A549 (cell line): ENCODE results near the gene ABLIM1.

Experiments used
- GATA3 ChIP-seq: IDR thresholded peaks from 2 replicates; pipeline ENCODE4 v1.6.1; 2012; ENCODE audit warnings: borderline replicate concordance
- POLR2A ChIP-seq: IDR thresholded peaks from 2 replicates; pipeline ENCODE4 v1.6.1; 2012; ENCODE audit warnings: mild to moderate bottlenecking, low read length
- POLR2AphosphoS2 ChIP-seq: conservative IDR thresholded peaks from 2 replicates; pipeline ENCODE4 v1.6.1; 2012; ENCODE audit warnings: low read length, improper control_type of control experiment, inconsistent platforms
- TF ChIP-seq, protein P1 (sequence below): fragments of >200 bp; sonication (Bioruptor Twin); formaldehyde crosslinking; IDR thresholded peaks from 3 replicates; pipeline ENCODE4 v1.5.1; 2016
- TF ChIP-seq, protein P2 (sequence below): fragments of 200-600 bp; sonication (generic); IDR thresholded peaks from 2 replicates; pipeline ENCODE4 v1.6.1; 2016; ENCODE audit warnings: antibody characterized with exemption, mild to moderate bottlenecking, moderate library complexity

DNA sequence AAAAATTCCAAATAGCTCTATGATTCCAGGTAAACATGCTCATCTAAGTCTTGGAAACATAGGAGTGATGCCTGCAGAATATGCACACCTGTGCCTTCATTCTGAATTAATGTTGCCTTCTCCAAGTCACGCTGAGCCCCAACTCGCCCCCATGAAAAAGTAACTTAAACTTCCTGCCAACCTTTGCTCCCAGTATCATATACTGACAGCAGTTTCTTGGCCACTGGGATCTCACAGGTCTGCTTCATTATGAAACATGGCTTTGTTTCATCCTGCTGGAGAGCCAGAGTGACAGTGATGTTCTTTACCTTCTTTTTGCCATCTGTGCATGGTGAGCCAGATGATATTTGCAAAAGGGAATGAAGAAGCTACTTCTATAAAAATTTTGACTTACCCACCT is 34.9 kb downstream of the ABLIM1 start:
- no peak for TF ChIP-seq GATA3
- TF ChIP-seq, protein P1, sequence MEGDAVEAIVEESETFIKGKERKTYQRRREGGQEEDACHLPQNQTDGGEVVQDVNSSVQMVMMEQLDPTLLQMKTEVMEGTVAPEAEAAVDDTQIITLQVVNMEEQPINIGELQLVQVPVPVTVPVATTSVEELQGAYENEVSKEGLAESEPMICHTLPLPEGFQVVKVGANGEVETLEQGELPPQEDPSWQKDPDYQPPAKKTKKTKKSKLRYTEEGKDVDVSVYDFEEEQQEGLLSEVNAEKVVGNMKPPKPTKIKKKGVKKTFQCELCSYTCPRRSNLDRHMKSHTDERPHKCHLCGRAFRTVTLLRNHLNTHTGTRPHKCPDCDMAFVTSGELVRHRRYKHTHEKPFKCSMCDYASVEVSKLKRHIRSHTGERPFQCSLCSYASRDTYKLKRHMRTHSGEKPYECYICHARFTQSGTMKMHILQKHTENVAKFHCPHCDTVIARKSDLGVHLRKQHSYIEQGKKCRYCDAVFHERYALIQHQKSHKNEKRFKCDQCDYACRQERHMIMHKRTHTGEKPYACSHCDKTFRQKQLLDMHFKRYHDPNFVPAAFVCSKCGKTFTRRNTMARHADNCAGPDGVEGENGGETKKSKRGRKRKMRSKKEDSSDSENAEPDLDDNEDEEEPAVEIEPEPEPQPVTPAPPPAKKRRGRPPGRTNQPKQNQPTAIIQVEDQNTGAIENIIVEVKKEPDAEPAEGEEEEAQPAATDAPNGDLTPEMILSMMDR = no peak
- TF ChIP-seq POLR2AphosphoS2 = no peak
- no peak for TF ChIP-seq POLR2A
- TF ChIP-seq, protein P2, sequence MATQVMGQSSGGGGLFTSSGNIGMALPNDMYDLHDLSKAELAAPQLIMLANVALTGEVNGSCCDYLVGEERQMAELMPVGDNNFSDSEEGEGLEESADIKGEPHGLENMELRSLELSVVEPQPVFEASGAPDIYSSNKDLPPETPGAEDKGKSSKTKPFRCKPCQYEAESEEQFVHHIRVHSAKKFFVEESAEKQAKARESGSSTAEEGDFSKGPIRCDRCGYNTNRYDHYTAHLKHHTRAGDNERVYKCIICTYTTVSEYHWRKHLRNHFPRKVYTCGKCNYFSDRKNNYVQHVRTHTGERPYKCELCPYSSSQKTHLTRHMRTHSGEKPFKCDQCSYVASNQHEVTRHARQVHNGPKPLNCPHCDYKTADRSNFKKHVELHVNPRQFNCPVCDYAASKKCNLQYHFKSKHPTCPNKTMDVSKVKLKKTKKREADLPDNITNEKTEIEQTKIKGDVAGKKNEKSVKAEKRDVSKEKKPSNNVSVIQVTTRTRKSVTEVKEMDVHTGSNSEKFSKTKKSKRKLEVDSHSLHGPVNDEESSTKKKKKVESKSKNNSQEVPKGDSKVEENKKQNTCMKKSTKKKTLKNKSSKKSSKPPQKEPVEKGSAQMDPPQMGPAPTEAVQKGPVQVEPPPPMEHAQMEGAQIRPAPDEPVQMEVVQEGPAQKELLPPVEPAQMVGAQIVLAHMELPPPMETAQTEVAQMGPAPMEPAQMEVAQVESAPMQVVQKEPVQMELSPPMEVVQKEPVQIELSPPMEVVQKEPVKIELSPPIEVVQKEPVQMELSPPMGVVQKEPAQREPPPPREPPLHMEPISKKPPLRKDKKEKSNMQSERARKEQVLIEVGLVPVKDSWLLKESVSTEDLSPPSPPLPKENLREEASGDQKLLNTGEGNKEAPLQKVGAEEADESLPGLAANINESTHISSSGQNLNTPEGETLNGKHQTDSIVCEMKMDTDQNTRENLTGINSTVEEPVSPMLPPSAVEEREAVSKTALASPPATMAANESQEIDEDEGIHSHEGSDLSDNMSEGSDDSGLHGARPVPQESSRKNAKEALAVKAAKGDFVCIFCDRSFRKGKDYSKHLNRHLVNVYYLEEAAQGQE = no peak
